Measurements from ENCODE around the gene KIRREL3. TPM values are rescaled to one million over a fixed set of nuclear protein-coding genes. Genes with fewer than 3 reads are reported as not detected.

Gene KIRREL3
- total RNA-seq, 1 donor from 2014 or later = 0.82 TPM

GRCh38 chr11:126630488-126630887, 370.1 kb downstream of the KIRREL3 start:
- TF ChIP-seq, protein P1, sequence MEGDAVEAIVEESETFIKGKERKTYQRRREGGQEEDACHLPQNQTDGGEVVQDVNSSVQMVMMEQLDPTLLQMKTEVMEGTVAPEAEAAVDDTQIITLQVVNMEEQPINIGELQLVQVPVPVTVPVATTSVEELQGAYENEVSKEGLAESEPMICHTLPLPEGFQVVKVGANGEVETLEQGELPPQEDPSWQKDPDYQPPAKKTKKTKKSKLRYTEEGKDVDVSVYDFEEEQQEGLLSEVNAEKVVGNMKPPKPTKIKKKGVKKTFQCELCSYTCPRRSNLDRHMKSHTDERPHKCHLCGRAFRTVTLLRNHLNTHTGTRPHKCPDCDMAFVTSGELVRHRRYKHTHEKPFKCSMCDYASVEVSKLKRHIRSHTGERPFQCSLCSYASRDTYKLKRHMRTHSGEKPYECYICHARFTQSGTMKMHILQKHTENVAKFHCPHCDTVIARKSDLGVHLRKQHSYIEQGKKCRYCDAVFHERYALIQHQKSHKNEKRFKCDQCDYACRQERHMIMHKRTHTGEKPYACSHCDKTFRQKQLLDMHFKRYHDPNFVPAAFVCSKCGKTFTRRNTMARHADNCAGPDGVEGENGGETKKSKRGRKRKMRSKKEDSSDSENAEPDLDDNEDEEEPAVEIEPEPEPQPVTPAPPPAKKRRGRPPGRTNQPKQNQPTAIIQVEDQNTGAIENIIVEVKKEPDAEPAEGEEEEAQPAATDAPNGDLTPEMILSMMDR (conservative IDR thresholded peaks at IDR 0.05) = no peak
- H3K9me3 Mint-ChIP-seq = no peaks in the 10 kb centered on the region
- H3K27ac Mint-ChIP-seq (ENCODE audit: unreplicated experiment) = peak overlapping the region; percentile 39
- peaks cover 31% of the 10 kb centered on the region for H3K4me1 Mint-ChIP-seq
- DNase-seq (ENCODE audit: low read depth, low spot score) = no peak
- no peaks in the 10 kb centered on the region for H3K27me3 Mint-ChIP-seq (ENCODE audit: low read depth)
- no peaks in the 10 kb centered on the region for H3K36me3 Mint-ChIP-seq (ENCODE audit: low read depth)
- no peak overlapping the region for H3K4me3 Mint-ChIP-seq

DNA sequence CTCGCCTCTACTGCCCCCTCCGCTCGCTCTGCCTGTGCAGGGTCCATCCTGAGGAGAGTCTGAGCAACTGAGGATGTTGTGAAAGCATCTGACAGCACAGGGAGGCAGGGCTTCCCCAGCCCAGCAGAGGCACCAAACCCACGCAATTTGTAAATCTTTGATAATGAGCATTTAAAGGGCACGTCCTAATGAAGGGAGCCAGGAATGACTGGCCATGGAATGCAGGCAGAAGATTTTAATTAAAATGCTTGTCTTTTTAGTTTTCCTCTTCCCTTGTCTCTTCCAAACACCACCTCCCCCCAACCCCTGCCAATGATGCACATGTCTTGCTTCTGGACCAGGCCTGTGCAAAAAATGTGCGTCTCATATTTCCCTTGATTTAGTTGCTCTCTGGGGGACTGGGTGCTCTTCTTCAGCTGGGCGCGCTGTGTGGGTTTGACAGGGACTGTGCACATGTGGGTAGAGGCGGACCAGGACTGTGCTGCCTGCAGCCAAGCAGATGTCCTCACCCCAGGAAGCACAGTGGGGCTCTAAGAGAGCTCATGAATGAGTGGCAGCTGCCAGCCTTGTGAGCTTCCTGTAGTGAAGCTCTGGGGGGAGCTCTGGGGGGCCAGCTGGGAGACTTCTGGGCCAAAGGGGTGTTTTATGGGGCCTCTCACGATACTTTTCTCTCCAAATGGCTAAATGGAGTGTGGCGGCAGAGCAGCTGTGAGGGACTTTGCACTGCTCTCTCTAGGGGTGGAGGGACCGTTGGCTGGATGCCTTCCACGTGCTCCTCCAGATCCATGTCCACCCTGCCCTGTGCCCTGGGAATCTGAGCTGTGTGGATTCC, 371.6 kb downstream of the KIRREL3 start:
- Mint-ChIP-seq H3K9me3 (no peaks in the 10 kb centered on the region), H3K4me3 (no peak overlapping the region)
- DNase-seq (ENCODE audit: low read depth, low spot score) = no peak

DNA sequence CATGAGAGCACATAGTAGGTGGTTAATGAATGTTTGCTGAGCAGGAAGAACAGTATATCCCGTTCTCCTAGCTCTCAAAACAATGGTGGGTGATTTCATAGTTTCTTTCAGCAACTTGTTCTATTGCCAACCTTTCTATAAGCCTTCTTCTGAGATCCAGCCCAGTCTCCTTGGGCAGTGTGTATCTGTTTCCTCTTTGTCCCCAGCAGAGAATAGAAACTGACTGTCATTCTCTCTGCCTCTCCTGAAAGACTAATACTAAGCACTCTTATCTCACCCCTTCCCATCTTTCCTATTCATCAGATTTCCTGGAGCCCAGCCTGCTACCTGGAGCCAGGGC, 372.1 kb downstream of the KIRREL3 start:
- no peaks in the 10 kb centered on the region for H3K36me3 Mint-ChIP-seq (ENCODE audit: low read depth)
- H3K9me3 Mint-ChIP-seq = no peaks in the 10 kb centered on the region
- no peaks in the 10 kb centered on the region for H3K27me3 Mint-ChIP-seq (ENCODE audit: low read depth)
- no peak for DNase-seq (ENCODE audit: low read depth, low spot score)
- H3K4me1 Mint-ChIP-seq = peaks cover 21% of the 10 kb centered on the region
- H3K27ac Mint-ChIP-seq (ENCODE audit: unreplicated experiment) = no peak overlapping the region
- TF ChIP-seq, protein P1 (conservative IDR thresholded peaks at IDR 0.05) = no peak
- no peak overlapping the region for H3K4me3 Mint-ChIP-seq

More for the DNA sequence above, 371.6 kb downstream of the KIRREL3 start:
- TF ChIP-seq, protein P1 (conservative IDR thresholded peaks at IDR 0.05) = no peak
- H3K27me3 Mint-ChIP-seq (ENCODE audit: low read depth) = no peaks in the 10 kb centered on the region
- peaks cover 27% of the 10 kb centered on the region for H3K4me1 Mint-ChIP-seq
- H3K36me3 Mint-ChIP-seq (ENCODE audit: low read depth) = no peaks in the 10 kb centered on the region
- H3K27ac Mint-ChIP-seq (ENCODE audit: unreplicated experiment) = no peak overlapping the region

GRCh38 chr11:126627421-126627820, 373.1 kb downstream of the KIRREL3 start:
- Mint-ChIP-seq H3K9me3 (no peaks in the 10 kb centered on the region), H3K36me3 (ENCODE audit: low read depth) (no peaks in the 10 kb centered on the region), H3K4me1 (peaks cover 17% of the 10 kb centered on the region), H3K27ac (ENCODE audit: unreplicated experiment) (no peak overlapping the region), H3K27me3 (ENCODE audit: low read depth) (no peaks in the 10 kb centered on the region), H3K4me3 (no peak overlapping the region)
- DNase-seq (ENCODE audit: low read depth, low spot score) = no peak
- TF ChIP-seq, protein P1 (conservative IDR thresholded peaks at IDR 0.05) = no peak

- Mint-ChIP-seq H3K36me3 (ENCODE audit: low read depth) (no peaks in the 10 kb centered on the region), H3K9me3 (no peaks in the 10 kb centered on the region), H3K4me1 (peaks cover 12% of the 10 kb centered on the region), H3K27me3 (ENCODE audit: low read depth) (no peaks in the 10 kb centered on the region), H3K27ac (ENCODE audit: unreplicated experiment) (no peak overlapping the region), H3K4me3 (no peak overlapping the region)
- no peak for DNase-seq (ENCODE audit: low read depth, low spot score)
- TF ChIP-seq, protein P1 (conservative IDR thresholded peaks at IDR 0.05) = no peak
Observed at GRCh38 chr11:126624506-126624905, 376.1 kb downstream of the KIRREL3 start.

Measured in neural crest cell (in vitro differentiated cells).